ENCODE measurements around the gene PTPRT.

- TF ChIP-seq, protein P1, sequence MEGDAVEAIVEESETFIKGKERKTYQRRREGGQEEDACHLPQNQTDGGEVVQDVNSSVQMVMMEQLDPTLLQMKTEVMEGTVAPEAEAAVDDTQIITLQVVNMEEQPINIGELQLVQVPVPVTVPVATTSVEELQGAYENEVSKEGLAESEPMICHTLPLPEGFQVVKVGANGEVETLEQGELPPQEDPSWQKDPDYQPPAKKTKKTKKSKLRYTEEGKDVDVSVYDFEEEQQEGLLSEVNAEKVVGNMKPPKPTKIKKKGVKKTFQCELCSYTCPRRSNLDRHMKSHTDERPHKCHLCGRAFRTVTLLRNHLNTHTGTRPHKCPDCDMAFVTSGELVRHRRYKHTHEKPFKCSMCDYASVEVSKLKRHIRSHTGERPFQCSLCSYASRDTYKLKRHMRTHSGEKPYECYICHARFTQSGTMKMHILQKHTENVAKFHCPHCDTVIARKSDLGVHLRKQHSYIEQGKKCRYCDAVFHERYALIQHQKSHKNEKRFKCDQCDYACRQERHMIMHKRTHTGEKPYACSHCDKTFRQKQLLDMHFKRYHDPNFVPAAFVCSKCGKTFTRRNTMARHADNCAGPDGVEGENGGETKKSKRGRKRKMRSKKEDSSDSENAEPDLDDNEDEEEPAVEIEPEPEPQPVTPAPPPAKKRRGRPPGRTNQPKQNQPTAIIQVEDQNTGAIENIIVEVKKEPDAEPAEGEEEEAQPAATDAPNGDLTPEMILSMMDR (conservative IDR thresholded peaks at IDR 0.05 in 1 of 2, IDR thresholded peaks at IDR 0.05 in 1 of 2; ENCODE audit: low read depth in 1 of 2, low read length in 2 of 2), result no peak
- TF ChIP-seq EZH2 (IDR thresholded peaks at IDR 0.05; ENCODE audit: low read length, missing control alignments), result no peak
These were observed 413.8 kb downstream of the PTPRT start for GRCh38 chr20:42775866-42776265.
